Duodenal mucosa (tissue), 2 donors: Measurements from ENCODE around the gene CORO1C.

Experiments used
- H3K27ac ChIP-seq: one replicate; pipeline ENCODE4 v1.7.0; 2013; ENCODE audit warnings: low read depth, low read length
- H3K27me3 ChIP-seq, 2 donors: one replicate each; pipeline ENCODE4 v1.7.0; 2013; ENCODE audit warnings: low read length in 2 of 2, control low read depth in 1 of 2; ENCODE audit not compliant: insufficient read depth in 2 of 2, control insufficient read depth in 1 of 2
- H3K36me3 ChIP-seq, 2 donors: one replicate each; pipeline ENCODE4 v1.7.0; 2013; ENCODE audit warnings: low read length in 2 of 2, control low read depth in 1 of 2; ENCODE audit not compliant: insufficient read depth in 2 of 2, control insufficient read depth in 1 of 2
- H3K4me1 ChIP-seq, 2 donors: one replicate each; pipeline ENCODE4 v1.7.0; 2013; ENCODE audit warnings: low read length in 2 of 2, control low read depth in 1 of 2; ENCODE audit not compliant: insufficient read depth in 2 of 2, control insufficient read depth in 1 of 2
- H3K4me3 ChIP-seq, 2 donors: one replicate each; pipeline ENCODE4 v1.7.0; 2013; ENCODE audit warnings: low read length in 2 of 2, low read depth in 1 of 2
- H3K9ac ChIP-seq, 2 donors: one replicate each; pipeline ENCODE4 v1.7.0; 2013; ENCODE audit warnings: low read length in 2 of 2, low read depth in 1 of 2
- H3K9me3 ChIP-seq, 2 donors: one replicate each; pipeline ENCODE4 v1.7.0; 2013; ENCODE audit warnings: low read length in 2 of 2, control low read depth in 1 of 2; ENCODE audit not compliant: control insufficient read depth in 1 of 2

The CORO1C gene

DNA sequence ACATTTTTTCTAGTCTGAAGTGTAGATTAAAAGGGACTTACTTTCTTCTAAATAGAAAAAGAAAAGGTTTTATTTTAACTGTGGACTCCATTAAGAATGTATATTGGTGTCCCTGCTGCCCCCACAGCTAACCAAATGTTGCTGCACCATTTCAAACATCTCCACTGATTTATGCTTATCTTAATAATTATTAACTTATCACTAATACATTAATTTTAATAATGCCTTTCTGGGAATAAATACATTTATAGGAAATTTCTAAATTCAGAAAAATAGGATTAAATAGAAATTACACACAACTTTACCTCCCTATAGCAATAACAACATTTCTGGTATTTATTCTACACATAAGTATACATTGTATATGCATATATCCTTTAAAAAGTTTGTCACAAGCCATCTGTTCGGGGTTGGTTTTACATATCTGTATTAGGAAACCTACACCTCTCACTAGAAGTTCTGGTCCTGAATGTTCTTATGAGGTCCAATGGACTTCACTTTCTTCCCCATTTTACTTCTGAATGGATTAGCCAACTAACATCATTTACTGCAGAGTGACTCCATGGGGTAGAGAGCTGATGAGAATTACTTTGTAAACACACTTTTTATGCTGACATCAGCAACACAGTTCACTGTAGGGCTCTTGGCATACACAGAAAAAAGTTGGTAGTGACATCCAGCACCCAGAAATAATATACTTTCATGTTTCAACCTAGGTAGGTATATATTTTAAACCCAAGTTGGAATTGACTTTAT lies 88.2 kb downstream of the CORO1C start:
- Histone ChIP-seq H3K27me3 (no peaks in the 10 kb centered on the region), H3K4me1 (peaks cover 3 to 18% of the 10 kb centered on the region in 2 donors), H3K27ac (no peak overlapping the region)

DNA sequence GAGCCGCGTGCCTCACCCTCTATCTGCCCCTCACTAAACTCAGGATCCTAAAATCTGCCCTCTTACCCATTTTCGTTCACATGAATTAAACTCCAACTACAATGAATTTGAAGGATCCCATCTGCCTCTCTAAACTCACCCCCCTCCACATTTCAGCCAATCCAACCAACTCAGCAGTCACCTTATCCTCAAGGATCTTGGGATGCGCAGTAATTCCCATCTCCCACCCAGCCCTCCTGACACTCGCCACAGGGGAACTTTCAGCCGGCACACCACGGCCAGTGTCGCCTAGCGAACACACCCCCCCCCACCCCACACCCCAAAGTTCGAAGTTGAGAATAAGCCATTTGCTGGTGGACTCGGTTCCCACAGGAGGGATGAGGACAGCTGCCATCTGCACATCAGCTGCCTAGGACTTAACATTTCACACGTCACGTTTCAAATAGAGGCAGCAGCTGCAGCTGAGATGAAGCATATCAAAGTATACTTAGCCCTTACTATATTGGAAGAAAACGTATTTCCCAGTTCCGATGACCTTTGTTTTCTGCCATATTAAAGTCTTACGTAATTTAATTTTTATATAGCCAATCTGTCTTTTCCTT lies 88.9 kb downstream of the CORO1C start:
- Histone ChIP-seq H3K36me3 (peaks cover 10 to 20% of the 10 kb centered on the region in 2 donors), H3K9ac (no peak overlapping the region), H3K4me1 (peaks cover 3 to 18% of the 10 kb centered on the region in 2 donors), H3K4me3 (no peak overlapping the region), H3K27me3 (no peaks in the 10 kb centered on the region), H3K9me3 (no peaks in the 10 kb centered on the region), H3K27ac (no peak overlapping the region)

More for the DNA sequence above, 88.2 kb downstream of the CORO1C start:
- no peaks in the 10 kb centered on the region for H3K9me3 ChIP-seq
- peaks cover 16 to 27% of the 10 kb centered on the region in 2 donors for H3K36me3 ChIP-seq
- no peak overlapping the region for H3K9ac ChIP-seq
- H3K4me3 ChIP-seq = no peak overlapping the region

DNA sequence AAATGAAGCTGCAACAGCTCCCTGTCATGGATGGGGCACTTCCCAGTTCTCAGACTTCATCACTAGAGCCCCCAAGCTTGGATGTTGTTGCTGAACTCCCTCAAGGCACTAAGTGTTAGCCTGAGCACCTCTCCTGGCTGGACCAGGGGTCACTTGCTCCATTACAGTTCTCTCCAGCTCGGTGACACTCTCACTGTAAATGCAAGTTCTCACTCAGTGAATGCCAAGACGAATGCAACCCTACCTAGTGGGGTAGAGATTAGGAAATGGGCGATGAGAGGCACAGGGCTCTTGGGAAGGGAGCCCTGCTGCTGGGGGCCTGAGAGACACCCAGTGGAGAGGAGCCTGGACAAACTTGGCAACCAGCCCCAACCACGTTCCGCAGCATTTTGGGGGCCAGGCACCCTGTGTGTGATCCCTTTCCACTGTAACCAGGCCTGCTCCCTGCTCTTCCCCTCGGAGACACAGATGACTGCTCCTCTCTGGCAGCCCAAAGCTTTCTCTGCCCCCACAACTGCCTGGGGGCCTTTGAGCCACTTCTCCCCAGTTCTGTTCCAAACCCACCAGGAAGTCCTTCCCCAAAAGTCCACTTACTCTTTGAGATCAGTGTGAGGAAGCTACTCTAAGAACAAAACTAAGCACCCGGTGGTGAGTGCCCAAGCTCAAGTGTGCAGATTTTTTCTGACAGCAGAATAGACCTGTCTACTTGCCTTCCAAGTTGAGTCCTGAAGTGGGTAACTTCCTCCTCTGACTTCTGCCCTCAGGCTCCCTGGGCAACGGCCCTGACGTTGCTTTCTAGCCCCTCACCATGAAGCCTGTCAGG lies 89.7 kb downstream of the CORO1C start:
- H3K36me3 ChIP-seq = peaks cover 10 to 15% of the 10 kb centered on the region in 2 donors
- no peaks in the 10 kb centered on the region for H3K9me3 ChIP-seq
- no peak overlapping the region for H3K27ac ChIP-seq
- peaks cover 3 to 18% of the 10 kb centered on the region in 2 donors for H3K4me1 ChIP-seq
- no peak overlapping the region for H3K9ac ChIP-seq
- no peak overlapping the region for H3K4me3 ChIP-seq
- H3K27me3 ChIP-seq = no peaks in the 10 kb centered on the region

DNA sequence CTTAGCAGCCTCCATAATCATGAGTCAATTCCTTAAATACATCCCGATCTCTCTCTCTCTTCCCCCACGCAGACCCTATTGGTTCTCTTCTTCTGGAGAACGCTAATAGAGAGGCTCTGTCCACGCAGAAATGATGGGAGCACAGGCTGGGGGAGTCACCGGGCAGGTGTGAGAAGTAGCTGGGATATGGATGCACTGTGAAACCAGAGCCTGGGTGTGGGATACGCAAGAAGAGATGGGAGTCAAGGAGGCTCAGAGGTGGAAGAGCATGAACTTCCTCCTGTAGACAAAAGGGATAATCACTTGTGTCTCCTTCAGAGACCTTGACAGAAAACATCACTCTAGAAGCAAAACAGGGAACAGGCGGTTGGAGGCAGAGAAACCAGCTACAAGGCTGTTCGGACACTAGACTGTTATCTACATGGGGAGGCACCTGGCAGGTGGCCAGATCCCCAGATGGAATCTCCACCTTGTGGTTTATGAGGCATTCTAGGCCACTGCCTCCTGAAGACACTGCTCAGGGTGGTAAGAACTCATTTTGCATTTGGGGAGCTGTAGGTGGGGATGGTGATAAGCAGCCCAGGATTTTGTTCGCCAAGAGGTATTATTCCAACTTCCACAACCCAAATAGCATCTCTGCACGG lies 90.4 kb downstream of the CORO1C start:
- Histone ChIP-seq H3K27me3 (no peaks in the 10 kb centered on the region), H3K36me3 (peaks cover 4 to 8% of the 10 kb centered on the region in 2 donors), H3K4me3 (no peak overlapping the region), H3K9me3 (no peaks in the 10 kb centered on the region), H3K27ac (no peak overlapping the region), H3K4me1 (peaks cover 8 to 13% of the 10 kb centered on the region in 2 donors), H3K9ac (no peak overlapping the region)

DNA sequence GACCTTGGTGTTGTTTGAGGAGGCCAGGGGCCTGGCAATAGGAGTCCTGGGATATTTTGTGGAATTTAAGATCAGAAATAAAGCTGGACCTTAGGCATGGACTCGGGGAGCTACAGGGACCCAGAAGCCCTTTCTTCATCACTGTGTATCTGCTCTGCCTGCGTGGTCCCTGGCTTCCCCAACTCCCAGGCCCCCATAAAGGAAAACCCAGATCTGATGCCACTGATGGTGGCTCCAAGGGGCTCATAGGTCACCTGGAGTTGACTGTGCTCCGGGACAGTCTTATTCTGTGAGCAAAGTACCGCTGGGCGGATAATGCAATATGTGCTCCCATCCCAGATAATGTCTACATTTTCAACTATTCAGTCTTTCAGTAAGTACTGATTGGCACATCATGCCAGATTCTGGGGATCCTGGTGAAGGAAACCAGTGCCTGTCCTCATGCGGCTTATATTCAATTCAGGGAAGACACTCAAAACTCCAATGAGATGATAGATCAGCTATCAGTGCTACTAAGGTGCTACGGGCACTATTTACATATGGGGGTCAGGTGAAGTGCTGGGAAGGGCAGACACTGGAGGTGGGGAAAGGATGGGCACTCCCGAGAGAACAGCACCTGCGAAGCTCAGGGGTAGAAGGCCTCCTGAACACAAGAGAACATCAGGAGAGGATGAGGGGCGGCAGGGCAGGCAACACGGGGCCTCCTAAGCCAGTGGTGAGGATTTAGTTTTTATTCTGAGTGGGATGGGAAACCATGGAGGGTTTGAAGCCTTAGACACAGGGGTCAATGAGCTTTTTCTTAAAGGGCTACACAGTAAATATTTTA lies 92.1 kb downstream of the CORO1C start:
- H3K9ac ChIP-seq = no peak overlapping the region
- H3K9me3 ChIP-seq = no peaks in the 10 kb centered on the region
- H3K36me3 ChIP-seq = no peaks in the 10 kb centered on the region
- H3K4me3 ChIP-seq = no peak overlapping the region
- no peak overlapping the region for H3K27ac ChIP-seq
- H3K4me1 ChIP-seq = peaks cover 17 to 23% of the 10 kb centered on the region in 2 donors
- no peaks in the 10 kb centered on the region for H3K27me3 ChIP-seq

DNA sequence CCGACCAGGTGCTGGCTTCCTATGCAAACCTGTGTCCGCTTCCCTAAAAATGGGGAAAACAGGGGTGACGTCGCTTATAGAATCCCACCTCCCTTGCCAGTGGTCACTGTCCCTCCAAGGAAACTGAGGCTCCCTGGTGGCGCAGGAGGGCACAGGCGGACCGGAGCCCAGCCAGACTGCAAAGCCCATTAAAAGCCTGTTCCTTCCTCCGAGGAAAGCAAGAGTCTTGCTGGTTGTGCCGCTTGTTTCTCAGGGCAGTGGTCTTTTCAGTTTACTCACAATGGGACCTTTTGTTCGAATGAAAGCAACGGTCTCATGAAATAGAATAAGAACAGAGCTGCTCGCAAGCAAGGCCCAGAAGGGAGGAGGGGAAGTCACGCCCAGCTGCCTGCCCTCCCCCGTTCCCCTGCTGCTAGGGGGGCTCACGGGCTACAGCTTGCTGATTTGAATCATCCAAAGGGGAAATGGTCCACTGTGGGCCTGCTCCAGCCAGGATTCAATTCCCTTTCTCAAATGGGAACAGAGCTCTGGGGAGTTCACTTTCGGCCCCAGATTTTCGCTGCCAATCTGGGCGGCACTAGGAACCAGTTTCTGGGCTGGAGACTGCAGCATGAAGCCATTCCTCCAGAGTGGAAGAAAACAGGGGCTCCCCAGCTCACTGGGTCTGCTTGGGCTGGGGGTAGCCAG lies 93.0 kb downstream of the CORO1C start:
- Histone ChIP-seq H3K27me3 (no peaks in the 10 kb centered on the region), H3K9me3 (no peaks in the 10 kb centered on the region), H3K36me3 (no peaks in the 10 kb centered on the region), H3K27ac (no peak overlapping the region), H3K4me1 (peaks cover 21 to 27% of the 10 kb centered on the region in 2 donors), H3K4me3 (no peak overlapping the region), H3K9ac (no peak overlapping the region)

DNA sequence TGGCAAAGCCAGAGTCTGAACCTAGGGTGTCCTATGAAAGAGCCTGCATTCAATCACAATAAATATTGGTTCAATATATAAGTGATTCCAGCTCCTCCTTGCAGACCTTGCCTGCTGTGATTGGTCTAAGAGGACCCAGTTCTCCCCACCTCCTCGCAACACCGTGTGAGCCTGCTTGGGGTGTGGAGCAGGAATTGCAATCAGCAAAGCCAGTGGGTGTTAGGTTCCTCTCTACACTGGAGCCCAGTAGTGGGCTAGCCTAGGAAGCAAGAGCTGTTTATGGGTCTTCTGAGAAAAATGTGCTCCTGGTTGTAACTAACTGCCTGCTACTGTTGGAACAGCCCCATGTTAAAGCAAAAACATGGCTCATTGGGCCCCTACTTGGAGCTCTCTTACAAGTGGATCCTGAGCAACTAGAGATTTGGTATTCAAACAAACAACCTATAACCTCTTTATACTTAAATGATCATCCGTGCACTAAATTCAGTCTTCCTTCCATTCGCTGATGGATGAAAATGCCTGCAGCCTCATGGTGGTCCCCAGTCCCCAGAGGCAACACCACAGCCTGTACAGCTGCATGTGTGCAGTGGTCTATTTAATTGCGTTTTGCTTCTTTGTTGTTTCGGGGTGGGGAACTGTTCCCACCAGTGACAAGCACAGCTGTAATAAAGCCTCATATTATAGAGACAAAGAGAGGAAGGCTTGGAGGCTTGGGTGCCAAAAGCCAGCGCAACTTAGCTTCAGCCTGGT lies 93.9 kb downstream of the CORO1C start:
- no peaks in the 10 kb centered on the region for H3K9me3 ChIP-seq
- no peak overlapping the region for H3K4me3 ChIP-seq
- no peak overlapping the region for H3K9ac ChIP-seq
- H3K36me3 ChIP-seq = no peaks in the 10 kb centered on the region
- no peak overlapping the region for H3K27ac ChIP-seq
- no peaks in the 10 kb centered on the region for H3K27me3 ChIP-seq
- peaks cover 21 to 32% of the 10 kb centered on the region in 2 donors for H3K4me1 ChIP-seq

DNA sequence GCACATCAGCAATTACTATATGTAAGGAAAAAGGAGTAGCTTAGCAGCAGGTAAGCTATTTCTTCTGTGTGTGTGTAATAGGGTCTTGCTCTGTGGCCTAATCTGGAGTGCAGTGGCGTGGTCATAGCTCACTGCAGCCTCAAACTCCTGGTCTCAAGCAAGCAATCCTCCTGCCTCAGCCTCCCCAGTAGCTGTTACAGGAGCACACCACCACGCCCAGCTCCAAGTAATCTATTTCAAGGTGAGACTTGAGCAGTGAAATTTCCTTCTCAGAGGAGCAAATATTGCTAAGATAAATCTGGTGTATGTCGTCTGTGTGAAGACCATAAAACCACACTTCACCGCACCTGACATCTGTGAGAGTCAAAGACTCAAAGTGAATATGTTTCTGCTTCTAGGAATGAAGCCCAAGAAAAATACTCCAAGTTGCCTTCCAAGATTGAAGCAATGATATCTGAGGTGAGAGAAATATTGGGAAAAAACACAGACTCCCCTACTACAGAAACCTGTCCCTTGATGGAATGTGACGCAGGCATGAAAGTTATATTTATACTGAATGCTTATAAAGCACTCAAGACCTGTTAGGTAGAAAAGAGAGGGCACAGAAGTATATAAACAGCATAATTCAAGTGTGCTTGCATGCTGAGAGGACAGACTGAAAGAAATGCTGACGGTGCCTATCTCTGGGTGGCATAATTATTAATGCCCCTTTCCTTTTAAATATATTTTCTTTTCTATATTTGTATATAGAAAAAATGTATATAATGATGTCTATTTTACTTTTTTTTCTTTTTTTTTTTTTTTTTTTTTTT lies 95.1 kb downstream of the CORO1C start:
- H3K27me3 ChIP-seq = no peaks in the 10 kb centered on the region
- H3K4me1 ChIP-seq = peaks cover 9 to 28% of the 10 kb centered on the region in 2 donors
- H3K27ac ChIP-seq = peak overlapping the region; percentile 33
- peak overlapping the region in 1 of 2 donors; percentile 43 for H3K4me3 ChIP-seq
- H3K36me3 ChIP-seq = no peaks in the 10 kb centered on the region
- peak overlapping the region; percentile 10 to 41 for H3K9ac ChIP-seq
- H3K9me3 ChIP-seq = no peaks in the 10 kb centered on the region
